GM21423 (cell line): ENCODE measurements around the gene GLUD1.
"Not testable (repeated sequence)": the region's sequence is repeated elsewhere in the genome, so short reads cannot be mapped to it uniquely, and the experiment has no call there.

Experiments used
- ATAC-seq: cut with Tn5 transposase; IDR thresholded peaks from one replicate; pipeline ENCODE4 v1.9.1; 2021; ENCODE audit warnings: mild to moderate bottlenecking, moderate library complexity; ENCODE audit not compliant: unreplicated experiment

The GLUD1 gene

DNA sequence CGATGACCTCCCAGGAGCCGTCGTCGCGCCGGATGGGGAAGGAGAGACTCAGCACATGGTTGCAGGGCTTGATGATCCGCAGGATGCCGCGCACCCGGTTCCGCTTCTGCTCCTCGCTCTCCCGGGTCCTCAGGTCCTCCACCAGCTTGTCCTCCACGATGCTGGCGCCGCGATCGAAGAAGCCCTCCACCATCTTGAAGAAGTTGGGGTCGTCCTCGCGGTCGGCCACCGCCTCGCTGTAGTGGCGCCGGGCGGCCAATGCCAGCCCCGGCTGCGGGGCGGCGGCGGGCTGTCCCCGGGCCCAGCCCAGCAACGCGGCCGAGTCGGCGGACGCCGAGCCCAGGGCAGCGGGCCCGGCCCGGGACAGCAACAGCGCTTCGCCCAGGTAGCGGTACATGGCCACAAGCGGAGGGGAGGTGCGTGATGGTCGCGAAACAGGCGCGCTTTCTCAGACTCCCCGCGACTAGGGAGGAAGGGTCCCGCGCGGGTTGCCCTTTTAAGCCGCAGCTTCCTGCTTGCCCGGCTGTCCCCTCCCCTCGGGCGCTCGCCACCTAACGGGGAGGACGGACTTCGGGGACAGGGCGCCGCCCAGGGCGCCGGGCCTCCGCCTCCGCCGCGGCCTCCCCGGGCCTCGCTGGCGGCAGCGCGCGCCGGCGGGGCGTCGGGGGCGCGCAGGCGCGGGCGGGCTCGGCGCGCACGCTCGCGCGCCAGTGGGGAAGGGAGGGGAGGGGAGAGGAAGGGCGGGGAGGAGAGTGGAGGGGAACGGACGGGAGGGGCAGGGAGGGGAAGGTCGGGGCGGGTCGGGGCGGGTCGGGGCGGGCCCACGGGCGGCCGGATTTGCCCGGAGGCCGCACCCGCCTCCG is at the start of gene GLUD1, which contains the start of gene SHLD2:
TSS of gene GLUD1 (minus strand) at position 471 of the 863 bp plus-strand sequence. CDS start at position 397, 74 bp downstream.
TSS of gene SHLD2 (plus strand) at position 834 of the 863 bp plus-strand sequence. CDS start 56,149 bp downstream, outside the sequence.
- peak; percentile 62 for ATAC-seq

DNA sequence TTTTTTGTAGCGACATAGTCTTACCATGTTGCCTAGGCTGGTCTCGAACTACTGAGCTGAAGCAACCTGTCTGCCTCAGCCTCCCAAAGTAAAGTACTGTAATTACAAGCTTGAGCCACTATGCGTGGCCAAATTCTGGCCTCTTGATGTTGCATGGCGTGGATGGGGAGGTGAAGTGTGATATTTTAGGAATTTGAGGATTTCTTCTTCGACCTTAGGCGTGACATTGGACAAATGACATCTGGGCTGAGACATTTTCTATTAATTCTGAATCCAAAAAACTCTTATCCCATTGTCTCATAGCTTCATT is 48.4 kb upstream of the GLUD1 start:
- not testable (repeated sequence) for ATAC-seq

DNA sequence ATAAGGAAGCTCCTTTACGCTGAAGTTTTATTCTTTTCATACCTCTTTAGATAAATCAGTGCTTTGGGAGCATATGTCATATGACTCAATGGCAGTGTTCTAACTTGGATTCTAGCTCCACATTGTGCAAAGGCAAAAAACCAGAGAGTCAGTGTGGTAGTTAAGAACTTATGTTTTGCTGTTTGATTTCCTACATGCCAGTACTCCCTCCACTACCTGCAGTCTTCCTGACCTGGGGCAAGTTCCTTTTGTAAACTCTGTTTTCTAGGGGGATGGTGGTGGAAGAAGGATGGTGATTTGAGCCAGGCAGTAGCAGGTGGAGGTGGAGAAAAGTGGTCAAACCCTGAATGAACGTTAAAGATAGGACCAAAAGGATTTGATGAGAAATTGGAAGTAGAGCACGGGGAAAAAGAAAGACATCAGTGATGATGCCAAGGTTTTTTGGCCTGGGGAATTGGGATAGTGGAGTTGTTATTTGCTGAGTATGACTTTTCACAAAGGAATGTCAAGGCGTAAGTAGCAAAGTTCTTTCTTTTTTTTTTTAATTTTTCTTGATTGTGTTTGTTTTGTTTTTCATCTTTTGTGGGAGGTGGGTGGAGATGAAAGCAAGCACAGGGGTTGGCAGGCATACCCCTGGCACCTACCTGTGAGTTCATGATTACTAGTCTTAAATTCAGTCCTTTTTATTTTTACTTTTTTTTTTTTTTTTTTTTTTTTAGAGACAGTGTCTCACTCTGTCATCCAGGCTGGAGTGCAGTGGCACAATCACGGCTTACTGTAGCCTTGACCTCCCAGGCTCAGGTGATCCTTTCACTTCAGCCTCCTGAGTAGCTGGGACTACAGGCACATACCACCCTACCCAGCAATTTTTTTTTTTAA is 47.8 kb upstream of the GLUD1 start:
- not testable (repeated sequence) for ATAC-seq

DNA sequence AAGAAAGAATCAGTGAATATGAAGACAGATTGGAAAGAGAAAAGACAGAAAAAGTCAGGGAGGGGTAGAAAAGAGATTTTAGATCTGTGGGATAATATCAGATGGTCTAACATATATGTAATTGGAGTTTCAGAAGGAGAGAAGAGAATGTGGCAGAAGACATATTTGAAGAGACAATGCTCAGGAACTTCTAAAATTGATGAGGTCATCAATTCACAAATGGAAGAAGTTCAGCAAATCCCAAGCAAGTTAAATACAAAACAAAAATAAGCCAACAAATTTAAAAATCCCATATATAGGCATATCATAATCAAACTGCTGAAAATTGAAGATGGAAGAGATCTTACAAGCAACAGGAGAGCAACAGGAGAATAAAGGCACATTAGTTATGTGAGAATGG is 42.8 kb upstream of the GLUD1 start:
- not testable (repeated sequence) for ATAC-seq

DNA sequence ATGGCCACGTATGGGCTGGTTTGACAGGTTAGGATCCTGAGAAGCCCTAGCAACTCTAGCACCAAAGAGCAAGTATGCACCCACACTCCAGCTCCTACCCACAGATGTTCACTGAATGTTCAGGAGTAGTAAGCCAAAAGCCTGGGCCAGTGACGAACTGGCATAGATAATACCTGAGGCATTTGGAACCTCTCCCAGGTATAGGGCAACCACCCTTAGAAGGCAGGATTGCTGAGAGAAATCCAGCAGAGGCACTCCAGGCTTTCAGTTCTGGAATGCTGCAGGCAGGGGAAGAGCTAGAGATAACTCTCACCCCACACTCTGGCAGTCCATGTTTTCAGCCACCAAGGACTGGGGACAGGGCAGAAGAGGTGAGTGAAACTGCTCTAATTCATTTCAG is 39.8 kb upstream of the GLUD1 start:
- not testable (repeated sequence) for ATAC-seq

DNA sequence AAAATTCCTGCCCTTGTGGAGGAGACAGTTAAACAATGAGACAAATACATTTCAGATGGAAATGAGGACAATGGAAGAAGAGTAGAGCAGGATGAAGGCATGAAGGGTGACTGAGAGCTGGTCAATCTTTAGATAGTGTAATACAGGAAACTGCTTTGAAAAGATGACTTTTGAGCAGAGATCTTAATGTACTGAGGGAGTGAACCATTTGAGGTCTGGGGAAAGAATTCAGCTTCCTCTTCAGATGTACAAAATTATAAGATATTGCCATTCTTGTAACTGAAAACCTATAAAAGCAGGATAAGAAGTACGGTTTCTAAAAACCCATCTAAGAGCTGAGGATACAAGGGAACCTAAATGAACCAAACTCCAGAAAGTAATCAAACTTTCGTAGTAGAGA is 39.3 kb upstream of the GLUD1 start:
- not testable (repeated sequence) for ATAC-seq

DNA sequence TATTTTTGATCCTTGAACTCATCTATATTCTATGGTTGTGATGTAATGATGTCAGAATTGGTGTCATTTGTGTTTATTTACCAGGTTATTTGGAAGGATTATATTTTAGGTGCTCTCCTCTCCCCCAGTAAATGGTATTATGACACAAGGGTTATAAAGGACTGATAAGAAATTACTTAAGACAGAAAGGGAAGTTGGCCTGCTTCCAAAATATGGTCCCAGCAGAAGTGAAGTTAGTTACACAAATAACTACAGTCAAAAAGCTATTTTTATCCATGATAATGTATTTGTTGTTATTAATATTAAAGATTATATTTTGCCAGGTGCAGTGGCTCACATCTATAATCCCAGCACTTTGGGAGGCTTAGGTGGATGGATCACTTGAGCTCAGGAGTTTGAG is 37.5 kb upstream of the GLUD1 start:
- ATAC-seq = not testable (repeated sequence)

DNA sequence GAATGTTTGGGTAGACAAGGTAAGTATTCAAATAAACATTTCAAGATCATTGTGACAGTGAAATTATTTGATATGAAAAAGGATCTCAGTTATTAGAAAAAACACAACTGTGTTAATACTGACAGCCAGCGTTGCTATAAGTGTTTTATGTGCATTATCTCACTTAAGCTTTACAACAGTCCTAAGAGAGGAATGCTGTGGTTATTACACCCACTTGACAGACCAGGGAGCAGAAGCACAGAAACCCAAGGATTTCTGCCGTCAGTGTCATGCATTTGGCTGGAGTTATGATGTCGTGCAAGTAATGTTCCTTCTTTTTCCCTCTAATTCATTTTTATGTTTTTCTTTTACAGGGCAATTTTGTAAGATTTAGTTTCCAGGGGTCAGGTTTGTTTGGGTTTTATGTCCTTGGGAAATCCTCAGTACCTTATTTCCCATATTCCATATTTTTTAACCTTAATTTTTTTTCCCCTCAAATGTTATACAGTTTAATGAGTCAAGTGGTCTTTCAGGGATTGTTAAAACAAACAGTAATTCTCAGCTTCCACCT is 33.0 kb upstream of the GLUD1 start:
- ATAC-seq = not testable (repeated sequence)

DNA sequence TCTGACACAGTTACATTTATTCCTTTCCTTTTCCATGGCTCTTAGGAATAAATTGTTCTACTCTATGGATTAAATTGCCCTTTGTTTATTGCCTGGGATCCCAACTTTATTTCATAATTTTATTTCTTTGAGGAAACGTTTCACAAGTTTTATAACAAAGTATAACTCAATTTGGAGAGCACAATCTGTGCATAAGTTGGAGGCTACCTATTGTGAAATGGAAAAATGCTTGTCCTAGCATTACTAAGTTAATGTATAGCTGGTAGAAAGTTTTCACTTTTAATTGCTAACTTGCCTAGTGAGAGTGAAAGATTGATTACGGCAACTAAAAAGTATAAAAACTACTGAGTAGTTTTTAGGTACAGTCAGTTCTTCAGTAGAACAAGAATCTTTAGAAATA is 32.4 kb upstream of the GLUD1 start:
- not testable (repeated sequence) for ATAC-seq

DNA sequence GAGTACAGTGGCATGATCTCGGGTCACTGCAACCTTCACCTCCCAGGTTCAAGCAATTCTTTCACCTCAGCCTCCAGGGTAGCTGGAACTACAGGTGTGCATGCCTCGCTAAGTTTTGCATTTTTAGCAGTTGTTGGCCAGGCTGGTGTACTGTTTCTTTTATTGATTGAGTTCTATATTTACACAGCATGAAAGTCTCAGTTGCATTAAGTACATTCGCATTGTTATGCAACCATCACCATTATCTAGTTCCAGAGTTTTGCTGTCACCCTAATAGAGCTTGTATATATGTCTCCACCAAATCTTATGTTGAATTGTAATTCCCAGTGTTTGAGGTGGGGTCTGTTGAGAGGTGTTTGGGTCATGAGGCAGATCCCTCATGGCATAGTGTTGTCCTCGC is 28.7 kb upstream of the GLUD1 start:
- ATAC-seq = not testable (repeated sequence)

DNA sequence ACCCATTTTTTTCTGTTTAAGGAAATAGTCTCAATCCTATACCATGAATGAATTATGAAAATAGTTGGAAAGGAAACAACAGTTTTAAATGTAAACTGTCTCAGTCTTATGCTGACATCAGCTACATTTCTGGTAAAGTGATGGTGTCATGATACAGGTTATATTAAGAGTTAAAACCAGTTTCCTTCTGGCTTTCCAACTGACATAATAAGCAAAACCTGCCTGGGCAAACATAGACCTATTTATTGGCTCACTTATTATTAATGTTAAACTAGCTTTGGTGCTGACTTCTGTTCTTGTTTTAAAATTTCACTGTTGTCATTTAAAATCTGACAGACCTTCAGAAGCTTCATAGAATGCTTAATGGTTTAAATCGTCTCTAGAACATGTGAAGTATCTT is 24.4 kb upstream of the GLUD1 start:
- not testable (repeated sequence) for ATAC-seq

DNA sequence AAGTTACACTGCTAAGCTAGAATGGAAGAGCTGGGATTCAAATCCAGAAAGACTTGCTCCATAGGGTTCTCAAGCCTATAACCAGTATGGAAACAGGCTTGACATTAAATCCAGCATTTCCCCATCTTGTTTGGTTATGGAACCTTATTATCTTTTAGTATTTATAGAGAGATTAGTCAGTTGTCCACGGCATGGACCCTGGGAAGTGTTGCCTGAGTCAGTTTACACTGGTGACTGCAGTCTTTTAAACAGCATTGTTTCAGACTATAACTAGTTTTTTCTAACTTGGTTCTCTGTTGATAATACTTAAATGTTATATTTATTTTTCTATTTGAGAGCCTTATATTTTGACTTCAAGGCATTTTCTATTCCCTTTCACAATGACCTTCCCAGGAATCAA is 23.5 kb upstream of the GLUD1 start:
- ATAC-seq = not testable (repeated sequence)

DNA sequence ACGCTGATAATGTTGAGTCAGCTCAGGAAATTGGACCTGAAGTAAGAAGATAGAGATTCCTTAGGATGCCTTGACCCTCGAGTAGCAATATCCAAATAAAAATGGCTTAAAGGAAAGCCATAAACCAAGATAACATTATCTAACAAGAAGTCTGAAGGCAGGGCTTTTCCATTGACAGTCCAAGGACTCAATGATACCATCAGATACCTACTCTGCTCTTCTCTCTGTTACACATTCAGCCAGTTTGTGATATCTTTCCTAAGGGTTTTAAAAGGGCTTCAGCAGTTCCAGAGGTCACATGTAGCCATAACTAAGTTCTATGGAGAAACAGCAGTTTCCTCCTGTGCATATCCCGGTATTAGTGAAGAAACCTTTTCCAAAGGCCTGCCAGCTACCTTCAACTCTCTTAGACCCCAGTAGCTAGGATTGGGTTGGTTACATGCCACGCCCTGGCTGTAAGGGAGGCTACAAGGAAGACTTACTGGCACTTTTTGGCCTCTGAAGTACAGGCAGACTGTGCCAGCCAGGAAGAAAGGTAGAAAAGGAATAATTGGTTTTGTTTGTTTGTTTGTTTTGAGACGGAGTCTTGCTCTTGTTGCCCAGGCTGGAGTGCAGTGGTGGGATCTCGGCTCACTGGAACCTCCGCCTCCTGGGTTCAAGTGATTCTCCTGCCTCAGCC is 10.9 kb upstream of the GLUD1 start:
- ATAC-seq = no peak

DNA sequence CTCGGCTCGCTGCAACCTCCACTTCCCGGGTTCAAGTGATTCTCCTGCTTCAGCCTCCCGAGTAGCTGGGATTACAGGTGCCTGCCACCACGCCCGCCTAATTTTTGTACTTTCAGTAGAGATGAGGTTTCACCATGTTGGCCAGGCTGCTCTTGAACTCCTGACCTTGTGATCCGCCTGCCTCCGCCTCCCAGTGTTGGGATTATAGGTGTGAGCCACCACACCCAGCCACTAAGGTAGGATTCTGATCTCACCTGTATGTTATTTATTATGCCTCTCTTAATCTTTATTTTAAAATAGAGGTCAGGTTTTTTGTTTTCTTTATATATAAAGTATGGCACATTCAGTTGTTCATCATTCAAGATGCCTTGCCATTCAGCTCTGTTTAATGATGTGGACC is 10.1 kb upstream of the GLUD1 start:
- not testable (repeated sequence) for ATAC-seq

DNA sequence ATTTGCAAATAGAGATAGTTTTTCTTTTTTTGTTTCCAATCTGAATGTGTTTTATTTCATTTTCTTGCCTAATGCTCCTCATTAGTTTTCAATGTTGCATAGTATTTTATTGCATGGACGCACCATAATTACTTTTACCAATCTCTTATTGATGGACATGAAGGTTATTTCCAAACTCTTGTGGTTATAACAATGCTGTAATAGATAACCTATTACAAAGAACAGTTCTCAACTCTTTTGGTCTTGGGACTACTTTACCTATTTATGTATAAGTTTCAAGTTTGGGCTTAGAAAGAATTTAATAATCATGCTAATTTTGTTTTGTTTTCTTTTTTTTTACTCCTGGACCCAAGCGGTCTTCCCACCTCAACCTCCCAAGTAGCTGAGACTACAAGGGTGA is 7.4 kb upstream of the GLUD1 start:
- ATAC-seq = no peak

DNA sequence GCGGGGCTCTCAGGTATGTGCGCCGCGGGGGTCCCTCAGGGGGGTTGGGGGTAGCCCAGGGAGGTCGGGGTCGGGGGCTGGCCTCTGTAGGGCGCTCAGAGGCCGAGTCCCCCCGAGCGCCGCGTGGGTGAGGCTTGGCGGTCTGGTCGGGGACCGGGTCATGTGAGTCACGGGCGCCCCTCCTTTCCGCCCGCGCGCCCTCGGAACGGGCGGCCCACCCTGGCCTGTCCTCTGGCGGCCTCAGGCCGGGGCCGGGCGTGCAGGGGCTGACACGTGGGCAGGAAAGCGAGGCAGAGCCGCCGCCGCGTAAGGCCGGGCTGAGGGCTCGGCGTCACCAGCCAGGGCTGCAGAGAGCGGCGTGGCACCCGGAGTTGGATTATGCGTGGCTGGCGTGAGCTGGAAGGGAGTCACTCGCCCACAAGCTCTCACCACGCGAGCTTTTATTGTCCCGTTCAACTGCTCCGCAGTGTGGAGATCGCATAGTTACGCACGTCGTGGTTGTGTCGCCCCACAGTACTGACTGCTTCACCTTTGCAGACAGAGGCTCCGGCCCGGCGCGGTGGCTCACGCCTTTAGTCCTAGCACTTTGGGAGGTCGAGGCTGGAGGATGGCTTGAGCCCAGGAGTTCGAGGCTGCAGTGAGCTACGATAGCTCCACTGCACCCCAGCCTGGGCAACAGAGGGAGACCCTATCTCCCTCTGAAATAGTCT is 748 bp upstream of the GLUD1 start:
- ATAC-seq = peak; percentile 54

DNA sequence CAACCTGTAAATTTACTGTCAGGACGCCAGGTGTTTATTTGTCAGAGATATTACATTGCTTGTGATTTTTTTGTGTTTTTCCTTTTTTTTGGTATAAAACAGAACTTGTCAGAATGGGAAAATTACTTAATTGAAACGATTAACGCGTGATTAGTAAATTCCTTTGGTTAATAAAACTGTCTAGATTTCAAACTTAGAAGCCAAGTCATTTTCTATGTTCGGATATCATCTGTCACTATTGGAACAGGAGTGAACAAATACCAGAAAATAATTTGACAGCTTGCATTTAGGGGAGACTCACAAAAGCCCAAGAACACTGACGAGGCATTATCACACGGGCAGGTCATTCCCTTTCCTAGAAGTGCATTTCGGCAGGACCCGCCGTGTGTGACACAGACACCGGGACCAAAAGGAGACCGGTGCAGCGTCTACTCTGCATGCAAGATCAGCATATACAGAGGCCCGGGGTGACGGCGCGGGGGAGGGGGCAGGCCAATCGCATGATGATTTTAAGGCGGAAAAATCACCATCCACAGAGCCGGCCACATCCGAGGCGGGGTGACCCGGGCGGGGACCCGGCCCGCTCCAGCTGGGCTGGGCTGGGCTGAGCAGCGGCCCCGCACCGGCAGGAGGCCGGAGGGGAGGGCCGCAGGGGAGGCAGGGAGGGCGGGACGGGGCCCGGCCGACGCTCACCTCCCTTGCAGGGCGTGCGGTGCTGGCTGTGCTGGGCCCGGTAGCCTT is 841 bp downstream of the GLUD1 start:
- ATAC-seq = peak; percentile 25

DNA sequence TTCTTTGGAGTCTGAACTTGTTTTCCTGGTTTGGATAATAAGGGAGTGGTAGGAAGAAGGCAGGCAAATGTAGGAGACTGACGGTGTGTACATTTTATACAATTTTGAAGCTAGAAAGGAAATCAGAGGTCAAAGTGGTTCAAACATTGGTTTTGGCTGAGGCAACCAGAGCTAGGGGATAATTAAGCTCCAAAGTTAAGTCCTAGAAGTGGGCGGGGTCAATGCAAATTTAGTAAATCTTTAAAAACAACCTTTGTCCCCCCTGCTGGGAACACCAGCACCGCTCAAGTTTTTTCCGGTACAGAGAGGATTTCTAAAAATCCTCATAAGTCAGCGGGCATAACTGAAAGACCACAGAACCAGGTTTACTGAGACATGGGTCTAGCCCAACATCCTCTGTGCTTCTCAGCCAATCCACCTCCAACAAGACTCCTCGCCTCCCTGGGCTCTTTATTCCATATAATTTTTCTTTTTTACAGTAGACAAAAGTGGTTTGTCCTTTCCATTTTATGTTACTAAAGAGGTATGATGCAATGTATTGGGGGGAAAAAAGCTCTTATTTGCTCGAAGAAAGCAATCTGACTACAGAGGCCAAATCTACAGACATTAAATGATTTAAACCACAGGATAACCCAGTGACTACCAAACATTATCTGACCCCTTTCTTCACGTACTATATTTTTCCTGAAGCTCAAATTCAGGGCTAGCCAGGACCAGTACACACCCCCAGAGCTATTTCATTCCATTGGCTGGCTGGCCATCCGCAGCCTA is 1.6 kb downstream of the GLUD1 start:
- no peak for ATAC-seq

DNA sequence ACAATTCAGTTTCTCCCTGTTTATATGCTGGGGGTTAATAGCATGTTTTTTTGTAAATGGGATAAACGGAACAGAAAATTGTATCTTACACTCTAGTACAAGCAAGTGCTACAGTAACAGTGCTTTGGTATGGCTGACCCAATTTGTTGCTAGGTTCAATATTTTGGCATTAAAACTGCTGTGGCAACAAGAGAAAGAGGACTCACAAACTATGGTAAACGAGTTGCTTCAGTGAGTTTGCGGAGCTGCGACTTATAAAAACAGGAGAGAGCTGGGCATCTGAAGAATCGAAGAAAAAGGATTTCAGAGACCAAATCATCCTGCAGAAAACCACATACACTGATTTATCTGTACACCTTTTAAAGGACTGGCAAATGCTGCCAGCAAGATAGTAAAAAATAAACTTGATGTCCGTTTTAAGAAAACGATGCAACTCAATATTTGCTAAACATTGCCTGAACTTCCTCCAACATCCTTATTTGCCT is 2.2 kb downstream of the GLUD1 start:
- ATAC-seq = no peak
